ENCODE results near the gene KLHL35.

The KLHL35 gene

DNA sequence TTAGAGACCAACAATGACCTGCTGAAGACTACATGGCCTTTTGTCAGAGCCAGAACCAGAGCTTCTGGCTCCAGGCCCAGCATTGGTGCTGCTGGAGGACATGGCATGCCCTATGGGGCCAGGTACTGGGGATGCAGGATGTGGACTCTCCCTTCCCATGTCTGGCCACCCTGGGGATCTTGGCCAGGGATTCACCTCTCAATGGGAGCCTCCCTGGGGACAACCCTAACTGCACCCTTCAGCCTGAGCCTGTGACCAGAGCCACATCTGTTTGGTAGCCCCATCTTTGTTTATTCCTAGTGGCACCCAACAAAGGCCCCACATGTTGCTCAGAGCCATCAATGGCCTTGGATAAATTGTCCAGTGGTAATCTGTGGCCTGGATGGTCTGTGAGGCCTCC, 5.8 kb downstream of the KLHL35 start:
- Mint-ChIP-seq H3K4me1 (peaks cover 13% of the 10 kb centered on the region), H3K9me3 (peaks cover 11% of the 10 kb centered on the region), H3K36me3 (ENCODE audit: low read depth) (peaks cover 15% of the 10 kb centered on the region), H3K27me3 (ENCODE audit: low read depth) (peaks cover 52% of the 10 kb centered on the region), H3K4me3 (no peak overlapping the region), H3K27ac (no peak overlapping the region)
- TF ChIP-seq, protein P1, sequence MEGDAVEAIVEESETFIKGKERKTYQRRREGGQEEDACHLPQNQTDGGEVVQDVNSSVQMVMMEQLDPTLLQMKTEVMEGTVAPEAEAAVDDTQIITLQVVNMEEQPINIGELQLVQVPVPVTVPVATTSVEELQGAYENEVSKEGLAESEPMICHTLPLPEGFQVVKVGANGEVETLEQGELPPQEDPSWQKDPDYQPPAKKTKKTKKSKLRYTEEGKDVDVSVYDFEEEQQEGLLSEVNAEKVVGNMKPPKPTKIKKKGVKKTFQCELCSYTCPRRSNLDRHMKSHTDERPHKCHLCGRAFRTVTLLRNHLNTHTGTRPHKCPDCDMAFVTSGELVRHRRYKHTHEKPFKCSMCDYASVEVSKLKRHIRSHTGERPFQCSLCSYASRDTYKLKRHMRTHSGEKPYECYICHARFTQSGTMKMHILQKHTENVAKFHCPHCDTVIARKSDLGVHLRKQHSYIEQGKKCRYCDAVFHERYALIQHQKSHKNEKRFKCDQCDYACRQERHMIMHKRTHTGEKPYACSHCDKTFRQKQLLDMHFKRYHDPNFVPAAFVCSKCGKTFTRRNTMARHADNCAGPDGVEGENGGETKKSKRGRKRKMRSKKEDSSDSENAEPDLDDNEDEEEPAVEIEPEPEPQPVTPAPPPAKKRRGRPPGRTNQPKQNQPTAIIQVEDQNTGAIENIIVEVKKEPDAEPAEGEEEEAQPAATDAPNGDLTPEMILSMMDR (IDR thresholded peaks at IDR 0.05; ENCODE audit: unreplicated experiment in 3 of 3): no peak

DNA sequence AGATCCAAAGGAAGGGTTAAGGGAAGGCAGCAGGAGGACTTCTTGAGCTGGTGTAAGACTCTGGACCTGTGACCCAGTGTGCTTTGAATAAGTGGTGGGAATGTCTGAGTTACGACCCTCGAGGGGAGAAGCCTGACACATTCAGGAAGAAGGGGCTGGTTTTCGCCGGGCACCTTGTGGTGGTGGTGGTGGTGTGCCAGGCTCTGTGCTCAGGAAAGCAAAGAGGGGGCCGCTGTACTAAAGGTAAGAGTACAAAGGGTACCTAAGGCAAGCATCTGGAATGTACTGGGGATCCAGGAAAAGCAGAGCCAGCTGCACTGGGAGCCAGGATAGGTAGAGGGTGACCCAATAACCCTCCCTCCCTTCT, 6.3 kb downstream of the KLHL35 start:
- Mint-ChIP-seq H3K4me1 (peaks cover 13% of the 10 kb centered on the region), H3K27me3 (ENCODE audit: low read depth) (peaks cover 48% of the 10 kb centered on the region), H3K4me3 (no peak overlapping the region), H3K27ac (no peak overlapping the region), H3K9me3 (peaks cover 11% of the 10 kb centered on the region), H3K36me3 (ENCODE audit: low read depth) (peaks cover 20% of the 10 kb centered on the region)
- TF ChIP-seq, protein P1 (IDR thresholded peaks at IDR 0.05; ENCODE audit: unreplicated experiment in 3 of 3): no peak

DNA sequence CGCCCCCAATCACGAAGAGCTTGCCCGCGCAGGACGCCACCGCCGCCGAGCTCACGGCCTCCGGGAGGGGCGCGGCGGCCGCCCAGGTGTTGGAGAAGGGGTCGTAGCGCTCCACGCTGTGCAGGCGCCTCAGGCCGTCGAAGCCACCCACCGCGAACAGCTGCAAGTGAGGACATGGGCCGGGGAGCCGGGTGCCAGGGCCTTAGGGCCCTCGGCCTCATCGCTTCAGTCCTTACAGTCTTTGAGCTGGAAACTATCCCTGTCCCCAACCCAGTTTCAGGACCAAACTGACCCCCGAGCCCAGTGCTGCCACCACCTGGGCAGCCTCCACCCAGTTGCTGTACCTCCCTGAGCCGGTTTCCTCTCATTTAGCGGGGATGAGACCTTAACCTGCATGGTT, 7.6 kb downstream of the KLHL35 start:
- peaks cover 19% of the 10 kb centered on the region for H3K36me3 Mint-ChIP-seq (ENCODE audit: low read depth)
- TF ChIP-seq, protein P1 (IDR thresholded peaks at IDR 0.05; ENCODE audit: unreplicated experiment in 3 of 3): no peak

DNA sequence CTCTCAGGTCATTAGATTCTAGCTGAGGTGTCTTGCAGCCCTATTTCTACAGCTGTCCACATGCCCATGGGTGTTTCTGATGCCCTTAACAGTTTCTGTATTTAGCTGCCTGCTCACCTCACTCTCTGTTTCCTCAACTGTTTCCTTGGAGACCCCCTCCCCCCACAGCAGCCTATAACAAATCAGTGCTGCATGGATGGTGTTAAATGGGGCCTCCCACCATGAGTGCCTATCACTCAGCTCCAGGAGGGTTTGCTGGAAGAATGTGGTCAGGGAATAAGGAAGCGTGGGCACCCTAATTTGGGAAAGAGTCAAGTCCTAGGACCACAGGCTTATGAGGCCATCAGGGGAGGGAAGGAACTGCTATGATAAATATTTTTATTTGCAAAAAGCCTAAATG, 8.6 kb downstream of the KLHL35 start:
- Mint-ChIP-seq H3K36me3 (ENCODE audit: low read depth) (peaks cover 19% of the 10 kb centered on the region), H3K27me3 (ENCODE audit: low read depth) (peaks cover 32% of the 10 kb centered on the region), H3K4me1 (peaks cover 7% of the 10 kb centered on the region), H3K4me3 (no peak overlapping the region), H3K27ac (no peak overlapping the region), H3K9me3 (peaks cover 7% of the 10 kb centered on the region)
- TF ChIP-seq, protein P1 (IDR thresholded peaks at IDR 0.05; ENCODE audit: unreplicated experiment in 3 of 3): no peak

More for the DNA sequence above, 7.6 kb downstream of the KLHL35 start:
- H3K27me3 Mint-ChIP-seq (ENCODE audit: low read depth): peaks cover 35% of the 10 kb centered on the region
- H3K4me3 Mint-ChIP-seq: no peak overlapping the region
- peaks cover 8% of the 10 kb centered on the region for H3K4me1 Mint-ChIP-seq
- H3K9me3 Mint-ChIP-seq: peaks cover 8% of the 10 kb centered on the region
- no peak overlapping the region for H3K27ac Mint-ChIP-seq

DNA sequence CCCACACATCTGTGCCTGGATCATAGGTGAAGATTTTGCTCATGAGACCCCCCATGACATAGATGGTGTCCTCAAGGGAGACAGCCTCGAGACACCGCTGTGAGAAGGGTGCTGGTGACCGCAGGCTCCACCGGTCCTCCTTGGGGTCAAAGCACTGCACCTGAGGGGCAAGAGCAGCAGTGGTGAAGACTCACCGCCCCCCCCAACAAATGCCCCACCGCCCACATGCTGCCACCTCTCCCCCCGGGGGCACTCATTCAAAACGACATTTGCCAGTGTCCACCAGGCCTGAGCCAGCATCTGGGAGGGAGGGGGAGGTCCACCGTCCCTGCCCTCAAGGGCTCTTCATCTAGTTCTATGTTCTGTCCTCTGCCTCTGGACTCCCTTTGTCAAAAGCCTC, 9.3 kb downstream of the KLHL35 start:
- peaks cover 12% of the 10 kb centered on the region for H3K36me3 Mint-ChIP-seq (ENCODE audit: low read depth)
- H3K27ac Mint-ChIP-seq: no peak overlapping the region
- H3K27me3 Mint-ChIP-seq (ENCODE audit: low read depth): peaks cover 25% of the 10 kb centered on the region
- H3K4me3 Mint-ChIP-seq: no peak overlapping the region
- H3K9me3 Mint-ChIP-seq: peaks cover under 1% of the 10 kb centered on the region
- TF ChIP-seq, protein P1 (IDR thresholded peaks at IDR 0.05; ENCODE audit: unreplicated experiment in 3 of 3): no peak
- H3K4me1 Mint-ChIP-seq: peaks cover 5% of the 10 kb centered on the region
